HepG2 (cell line): ENCODE measurements around the gene ST6GALNAC6. TPM values are rescaled to one million over a fixed set of nuclear protein-coding genes. Genes with fewer than 3 reads are reported as not detected.

Experiments
- ATAC-seq: fragments of 200-7000 bp; cut with Tn5 transposase; 3 replicates; pipeline ENCODE4 v1.9.1; 2020; ENCODE audit warnings: mild to moderate bottlenecking, moderate library complexity
- BruUV-seq: library from RNA; stranded (reverse); fragments of 400-500 nt; replicated peaks from 2 replicates; lab custom pipeline; 2021; lab: Mats Ljungman, UMichigan
- CTCF ChIA-PET: fragments of 300-600 bp; formaldehyde crosslinking; extraction: SDS; loops from one replicate; lab custom pipeline; 2021; ENCODE audit warnings: low total read pairs, inconsistent platforms, low intra/inter-chr PET ratio; lab: Yijun Ruan, JAX
- POLR2A ChIA-PET: fragments of 350-600 bp; sonication (Branson Sonifier 250); formaldehyde crosslinking; loops from one replicate; lab custom pipeline; 2020; ENCODE audit warnings: antibody characterized with exemption, inconsistent platforms; lab: Yijun Ruan, JAX
- DNase-seq: peaks from one replicate; pipeline ENCODE4 v3.0.0-alpha.2; 2015; ENCODE audit warnings: low spot score
- FAIRE-seq: peaks from 3 replicates; lab custom pipeline; 2011; peaks lifted over from hg19 to GRCh38; lab: Jason Lieb, UNC
- H2AFZ ChIP-seq: one replicate; pipeline ENCODE4 v1.6.1; 2011; ENCODE audit warnings: low read length, inconsistent platforms
- H3K27ac ChIP-seq: fragments of 300-600 bp; 3 replicates; pipeline ENCODE4 v1.8.0; 2011; ENCODE audit warnings: mixed run types, mild to moderate bottlenecking, mixed read lengths, low read length, inconsistent platforms; ENCODE audit not compliant: insufficient read depth; ENCODE audit errors: extremely low read length
- H3K27me3 ChIP-seq, 2 experiments: fragments of 200-600 bp in 1 of 2; 2 replicates in 1 of 2; 3 replicates in 1 of 2; pipeline versions ENCODE4 v1.6.0 to v1.8.0; 2011; ENCODE audit warnings: low read length in 2 of 2, mild to moderate bottlenecking in 2 of 2, moderate library complexity in 2 of 2, inconsistent platforms in 1 of 2; ENCODE audit not compliant: insufficient read depth in 2 of 2, control insufficient read depth in 1 of 2
- H3K36me3 ChIP-seq, 2 experiments: fragments of 200-600 bp in 1 of 2; replicated peaks in 1 of 2; 2 replicates in 1 of 2; 3 replicates in 1 of 2; pipeline versions ENCODE4 v1.5.1 to v1.8.0; 2011; ENCODE audit warnings: low read length in 2 of 2, inconsistent platforms in 1 of 2; ENCODE audit not compliant: insufficient read depth in 2 of 2, control insufficient read depth in 1 of 2
- H3K4me1 ChIP-seq: 2 replicates; pipeline ENCODE4 v1.5.1; 2012; ENCODE audit warnings: low read length, inconsistent platforms; ENCODE audit not compliant: insufficient read depth
- H3K4me2 ChIP-seq: 2 replicates; pipeline ENCODE4 v1.6.0; 2011; ENCODE audit warnings: low read depth, low read length, inconsistent platforms
- H3K4me3 ChIP-seq, 3 experiments: fragments of 200-600 bp in 1 of 3; sonication (generic), shearing (Covaris generic) in 1 of 3; replicated peaks in 1 of 3; 2 replicates each; pipeline ENCODE4 v1.5.1; 2011 to 2016; ENCODE audit warnings: low read length in 3 of 3, inconsistent platforms in 2 of 3, low read depth in 2 of 3, mild to moderate bottlenecking in 2 of 3, control low read depth in 1 of 3, mixed read lengths in 1 of 3; ENCODE audit not compliant: insufficient read depth in 1 of 3
- H3K79me2 ChIP-seq: one replicate; pipeline ENCODE4 v1.6.1; 2011; ENCODE audit warnings: low read length, inconsistent platforms; ENCODE audit not compliant: insufficient read depth
- H3K9ac ChIP-seq: 2 replicates; pipeline ENCODE4 v1.6.0; 2011; ENCODE audit warnings: mild to moderate bottlenecking, low read depth, low read length, inconsistent platforms; ENCODE audit not compliant: insufficient read depth
- H3K9me3 ChIP-seq: 2 replicates; pipeline ENCODE4 v1.5.1; 2012; ENCODE audit warnings: mild to moderate bottlenecking, low read length
- H4K20me1 ChIP-seq: 2 replicates; pipeline ENCODE4 v1.6.0; 2011; ENCODE audit warnings: inconsistent platforms, mild to moderate bottlenecking, low read length, moderate library complexity; ENCODE audit not compliant: insufficient read depth
- HOXA3 ChIP-seq: sonication (generic); formaldehyde crosslinking; IDR thresholded peaks from 2 replicates; pipeline ENCODE4 v1.5.0; 2020; ENCODE audit warnings: missing genetic modification reagents
- SRSF1 ChIP-seq: fragments of 200-400 bp; formaldehyde crosslinking; optimal IDR thresholded peaks from 2 replicates; pipeline ENCODE3; 2017; ENCODE audit warnings: mild to moderate bottlenecking, low read depth, low read length, moderate library complexity
- ZNF430 ChIP-seq: sonication (generic); formaldehyde crosslinking; IDR thresholded peaks from 2 replicates; pipeline ENCODE4 v1.9.0; 2021; ENCODE audit warnings: mild to moderate bottlenecking, missing genetic modification reagents
- ZNF605 ChIP-seq: sonication (generic); formaldehyde crosslinking; IDR thresholded peaks from 2 replicates; pipeline ENCODE4 v1.8.0; 2022; ENCODE audit warnings: mild to moderate bottlenecking, missing genetic modification reagents
- ZNF616 ChIP-seq: sonication (generic); formaldehyde crosslinking; IDR thresholded peaks from 2 replicates; pipeline ENCODE4 v1.5.0; 2020; ENCODE audit warnings: low read depth, mild to moderate bottlenecking, missing genetic modification reagents
- ZSCAN22 ChIP-seq: sonication (generic); formaldehyde crosslinking; IDR thresholded peaks from 2 replicates; pipeline ENCODE4 v1.4.0; 2020; ENCODE audit warnings: mild to moderate bottlenecking, missing genetic modification reagents
- WGBS: methylation state at CpG from one replicate; pipeline ENCODE4 v1.1.6; 2017; ENCODE audit warnings: low lambda C conversion rate; 5-methylcytosine and 5-hydroxymethylcytosine counted together
- in situ Hi-C: cut with HindIII; loops from 2 replicates; pipeline ENCODE4 v1.10.0; 2017; ENCODE audit warnings: low pct_unique_long_range_greater_than_20kb; ENCODE audit not compliant: extremely low pct_ligation_motif_present
- intact Hi-C: fragments of 100-400 bp; cut with micrococcal nuclease; formaldehyde crosslinking; loops from one replicate; pipeline ENCODE4 v1.10.0; 2022; ENCODE audit not compliant: unreplicated experiment
- polyA plus RNA-seq, 8 experiments: library from polyadenylated mRNA; depleted of rRNA in 3 of 8; stranded (reverse) in 7 of 8; unstranded in 1 of 8; fragments of >200 nt; fragmentation: Illumina TruSeq in 4 of 8; extraction: Trizol in 4 of 8; gene quantifications; 2 replicates each; pipeline versions ENCODE4 v1.2.1 to v1.2.3, GENCODE V29; 2011 to 2016; ENCODE audit warnings: low read depth in 4 of 8, missing spikeins in 1 of 8, mixed read lengths in 1 of 8; ENCODE audit not compliant: insufficient read depth in 1 of 8
- total RNA-seq, 5 experiments: library from RNA; depleted of rRNA; stranded (reverse); fragments of >200 nt; fragmentation: Illumina TruSeq; extraction: Trizol; gene quantifications; 2 replicates each; pipeline ENCODE4 v1.2.3, GENCODE V29; 2016; ENCODE audit warnings: low read depth in 1 of 5
- TF ChIP-seq, protein P1 (sequence below): sonication (generic); formaldehyde crosslinking; IDR thresholded peaks from 2 replicates; pipeline ENCODE4 v1.4.0; 2020; ENCODE audit warnings: missing genetic modification reagents
- TF ChIP-seq, protein P2 (sequence below): sonication (generic); formaldehyde crosslinking; IDR thresholded peaks from 2 replicates; pipeline ENCODE4 v1.5.0; 2020; ENCODE audit warnings: mild to moderate bottlenecking, missing genetic modification reagents, moderate library complexity
- TF ChIP-seq, protein P3 (sequence below): sonication (generic); formaldehyde crosslinking; IDR thresholded peaks from 2 replicates; pipeline ENCODE4; 2020; ENCODE audit warnings: missing genetic modification reagents, mild to moderate bottlenecking, borderline replicate concordance
- TF ChIP-seq, protein P4 (sequence below): sonication (generic); formaldehyde crosslinking; IDR thresholded peaks from 2 replicates; pipeline ENCODE4 v1.5.1; 2020; ENCODE audit warnings: mild to moderate bottlenecking, missing genetic modification reagents, moderate library complexity

ST6GALNAC6 gene
- total and polyA plus RNA-seq, 2 of the 13 experiments (the other 11 are each of a cell fraction or from before 2014, with no cell fraction given) = 18.5 to 65.4 TPM

DNA sequence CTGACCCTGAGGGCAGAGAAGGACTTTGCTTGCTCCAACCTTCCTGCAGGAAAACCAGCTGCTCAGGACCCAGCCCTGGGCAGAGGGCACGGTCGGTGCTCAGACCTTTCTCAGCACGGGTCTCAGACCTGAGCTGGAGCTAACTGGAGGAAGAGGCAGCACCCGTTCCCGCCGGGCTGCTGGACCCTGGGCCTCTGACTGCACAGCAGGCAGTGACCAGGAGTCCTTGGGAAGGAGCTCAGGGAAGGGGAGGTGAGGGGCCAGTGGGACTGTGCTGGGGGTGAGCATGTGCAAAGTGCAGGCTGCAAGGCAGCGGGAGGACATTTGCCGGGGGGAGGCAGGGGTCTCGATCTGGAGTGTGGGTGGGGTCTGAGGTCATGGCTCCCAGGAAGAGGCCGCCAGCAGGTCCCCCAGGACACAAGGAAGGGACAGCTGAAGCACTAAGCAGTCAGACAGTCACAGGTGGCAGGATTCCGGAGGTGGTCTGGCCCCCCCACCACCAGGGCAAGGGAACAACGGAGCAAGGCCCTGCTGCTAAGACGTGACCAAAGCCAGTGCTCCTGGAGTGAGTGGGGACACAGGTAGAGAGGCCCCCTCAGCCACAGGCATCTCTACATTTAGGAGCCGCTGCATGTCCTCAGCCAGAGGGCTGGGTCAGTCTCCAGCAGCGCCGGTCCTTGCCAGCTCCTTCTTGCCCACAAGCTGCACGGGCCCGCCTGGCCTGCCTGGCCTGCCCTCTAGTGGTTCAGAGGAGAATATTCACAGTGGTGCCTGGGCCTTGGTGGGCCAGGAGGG, 43.0 kb upstream of the ST6GALNAC6 start:
- Histone ChIP-seq H3K79me2 (peaks cover 17% of the 10 kb centered on the region), H3K36me3 (peaks cover 17 to 52% of the 10 kb centered on the region in 2 experiments; a peak in 4 of 5 replicates), H3K4me3 (no peak overlapping the region), H3K27me3 (no peaks in the 10 kb centered on the region; a peak in 1 of 5 replicates), H3K27ac (peak overlapping the region; percentile 4), H3K4me2 (no peak overlapping the region), H4K20me1 (peaks cover 7% of the 10 kb centered on the region), H2AFZ (no peak overlapping the region), H3K4me1 (peaks cover 36% of the 10 kb centered on the region), H3K9me3 (no peaks in the 10 kb centered on the region), H3K9ac (no peak overlapping the region)
- ChIA-PET CTCF (interaction anchor here (1.1 to 2.9 kb wide), 3 partner anchors 10 to 93 kb away, joined by 3 to 28 read pairs (median 7); no protein-coding TSS in a partner anchor), POLR2A (interaction anchor here (0.8 to 2.2 kb wide), 4 partner anchors 13 to 125 kb away, joined by 3 to 6 read pairs (median 4); partner anchors contain the start of genes NAIF1 and SLC25A25)
- intact Hi-C loops (loop anchor here (2.0 to 10.0 kb wide), 3 partner anchors 35 to 172 kb away; no protein-coding TSS in a partner anchor), in situ Hi-C loops (no loop called here)
- ATAC-seq = peak; percentile 71
- no TSS peak for BruUV-seq
- WGBS = 84% methylated on average over 11 of the region's 18 CpGs
- peak; percentile 43 for DNase-seq
- no peak for FAIRE-seq
- TF ChIP-seq HOXA3 (0 out of 2 replicates have a peak, but pooled peaks have one; percentile 19), ZNF605 (CRISPR knock-in tag) (0 out of 2 replicates have a peak, but pooled peaks have one; percentile 57), SRSF1 (peak; percentile 39), ZNF616 (0 out of 2 replicates have a peak, but pooled peaks have one; percentile 59), ZNF430 (CRISPR knock-in tag) (0 out of 2 replicates have a peak, but pooled peaks have one; percentile 61), ZSCAN22 (CRISPR knock-in tag) (no peak)
- TF ChIP-seq, protein P1, sequence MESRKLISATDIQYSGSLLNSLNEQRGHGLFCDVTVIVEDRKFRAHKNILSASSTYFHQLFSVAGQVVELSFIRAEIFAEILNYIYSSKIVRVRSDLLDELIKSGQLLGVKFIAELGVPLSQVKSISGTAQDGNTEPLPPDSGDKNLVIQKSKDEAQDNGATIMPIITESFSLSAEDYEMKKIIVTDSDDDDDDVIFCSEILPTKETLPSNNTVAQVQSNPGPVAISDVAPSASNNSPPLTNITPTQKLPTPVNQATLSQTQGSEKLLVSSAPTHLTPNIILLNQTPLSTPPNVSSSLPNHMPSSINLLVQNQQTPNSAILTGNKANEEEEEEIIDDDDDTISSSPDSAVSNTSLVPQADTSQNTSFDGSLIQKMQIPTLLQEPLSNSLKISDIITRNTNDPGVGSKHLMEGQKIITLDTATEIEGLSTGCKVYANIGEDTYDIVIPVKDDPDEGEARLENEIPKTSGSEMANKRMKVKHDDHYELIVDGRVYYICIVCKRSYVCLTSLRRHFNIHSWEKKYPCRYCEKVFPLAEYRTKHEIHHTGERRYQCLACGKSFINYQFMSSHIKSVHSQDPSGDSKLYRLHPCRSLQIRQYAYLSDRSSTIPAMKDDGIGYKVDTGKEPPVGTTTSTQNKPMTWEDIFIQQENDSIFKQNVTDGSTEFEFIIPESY = peak; percentile 39; the same call in 1 of the 2 replicates
- TF ChIP-seq, protein P2, sequence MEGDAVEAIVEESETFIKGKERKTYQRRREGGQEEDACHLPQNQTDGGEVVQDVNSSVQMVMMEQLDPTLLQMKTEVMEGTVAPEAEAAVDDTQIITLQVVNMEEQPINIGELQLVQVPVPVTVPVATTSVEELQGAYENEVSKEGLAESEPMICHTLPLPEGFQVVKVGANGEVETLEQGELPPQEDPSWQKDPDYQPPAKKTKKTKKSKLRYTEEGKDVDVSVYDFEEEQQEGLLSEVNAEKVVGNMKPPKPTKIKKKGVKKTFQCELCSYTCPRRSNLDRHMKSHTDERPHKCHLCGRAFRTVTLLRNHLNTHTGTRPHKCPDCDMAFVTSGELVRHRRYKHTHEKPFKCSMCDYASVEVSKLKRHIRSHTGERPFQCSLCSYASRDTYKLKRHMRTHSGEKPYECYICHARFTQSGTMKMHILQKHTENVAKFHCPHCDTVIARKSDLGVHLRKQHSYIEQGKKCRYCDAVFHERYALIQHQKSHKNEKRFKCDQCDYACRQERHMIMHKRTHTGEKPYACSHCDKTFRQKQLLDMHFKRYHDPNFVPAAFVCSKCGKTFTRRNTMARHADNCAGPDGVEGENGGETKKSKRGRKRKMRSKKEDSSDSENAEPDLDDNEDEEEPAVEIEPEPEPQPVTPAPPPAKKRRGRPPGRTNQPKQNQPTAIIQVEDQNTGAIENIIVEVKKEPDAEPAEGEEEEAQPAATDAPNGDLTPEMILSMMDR (CRISPR knock-in tag) = peak; percentile 91
- TF ChIP-seq, protein P3, sequence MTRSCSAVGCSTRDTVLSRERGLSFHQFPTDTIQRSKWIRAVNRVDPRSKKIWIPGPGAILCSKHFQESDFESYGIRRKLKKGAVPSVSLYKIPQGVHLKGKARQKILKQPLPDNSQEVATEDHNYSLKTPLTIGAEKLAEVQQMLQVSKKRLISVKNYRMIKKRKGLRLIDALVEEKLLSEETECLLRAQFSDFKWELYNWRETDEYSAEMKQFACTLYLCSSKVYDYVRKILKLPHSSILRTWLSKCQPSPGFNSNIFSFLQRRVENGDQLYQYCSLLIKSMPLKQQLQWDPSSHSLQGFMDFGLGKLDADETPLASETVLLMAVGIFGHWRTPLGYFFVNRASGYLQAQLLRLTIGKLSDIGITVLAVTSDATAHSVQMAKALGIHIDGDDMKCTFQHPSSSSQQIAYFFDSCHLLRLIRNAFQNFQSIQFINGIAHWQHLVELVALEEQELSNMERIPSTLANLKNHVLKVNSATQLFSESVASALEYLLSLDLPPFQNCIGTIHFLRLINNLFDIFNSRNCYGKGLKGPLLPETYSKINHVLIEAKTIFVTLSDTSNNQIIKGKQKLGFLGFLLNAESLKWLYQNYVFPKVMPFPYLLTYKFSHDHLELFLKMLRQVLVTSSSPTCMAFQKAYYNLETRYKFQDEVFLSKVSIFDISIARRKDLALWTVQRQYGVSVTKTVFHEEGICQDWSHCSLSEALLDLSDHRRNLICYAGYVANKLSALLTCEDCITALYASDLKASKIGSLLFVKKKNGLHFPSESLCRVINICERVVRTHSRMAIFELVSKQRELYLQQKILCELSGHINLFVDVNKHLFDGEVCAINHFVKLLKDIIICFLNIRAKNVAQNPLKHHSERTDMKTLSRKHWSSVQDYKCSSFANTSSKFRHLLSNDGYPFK (CRISPR knock-in tag) = 0 out of 2 replicates have a peak, but pooled peaks have one; percentile 9
- TF ChIP-seq, protein P4, sequence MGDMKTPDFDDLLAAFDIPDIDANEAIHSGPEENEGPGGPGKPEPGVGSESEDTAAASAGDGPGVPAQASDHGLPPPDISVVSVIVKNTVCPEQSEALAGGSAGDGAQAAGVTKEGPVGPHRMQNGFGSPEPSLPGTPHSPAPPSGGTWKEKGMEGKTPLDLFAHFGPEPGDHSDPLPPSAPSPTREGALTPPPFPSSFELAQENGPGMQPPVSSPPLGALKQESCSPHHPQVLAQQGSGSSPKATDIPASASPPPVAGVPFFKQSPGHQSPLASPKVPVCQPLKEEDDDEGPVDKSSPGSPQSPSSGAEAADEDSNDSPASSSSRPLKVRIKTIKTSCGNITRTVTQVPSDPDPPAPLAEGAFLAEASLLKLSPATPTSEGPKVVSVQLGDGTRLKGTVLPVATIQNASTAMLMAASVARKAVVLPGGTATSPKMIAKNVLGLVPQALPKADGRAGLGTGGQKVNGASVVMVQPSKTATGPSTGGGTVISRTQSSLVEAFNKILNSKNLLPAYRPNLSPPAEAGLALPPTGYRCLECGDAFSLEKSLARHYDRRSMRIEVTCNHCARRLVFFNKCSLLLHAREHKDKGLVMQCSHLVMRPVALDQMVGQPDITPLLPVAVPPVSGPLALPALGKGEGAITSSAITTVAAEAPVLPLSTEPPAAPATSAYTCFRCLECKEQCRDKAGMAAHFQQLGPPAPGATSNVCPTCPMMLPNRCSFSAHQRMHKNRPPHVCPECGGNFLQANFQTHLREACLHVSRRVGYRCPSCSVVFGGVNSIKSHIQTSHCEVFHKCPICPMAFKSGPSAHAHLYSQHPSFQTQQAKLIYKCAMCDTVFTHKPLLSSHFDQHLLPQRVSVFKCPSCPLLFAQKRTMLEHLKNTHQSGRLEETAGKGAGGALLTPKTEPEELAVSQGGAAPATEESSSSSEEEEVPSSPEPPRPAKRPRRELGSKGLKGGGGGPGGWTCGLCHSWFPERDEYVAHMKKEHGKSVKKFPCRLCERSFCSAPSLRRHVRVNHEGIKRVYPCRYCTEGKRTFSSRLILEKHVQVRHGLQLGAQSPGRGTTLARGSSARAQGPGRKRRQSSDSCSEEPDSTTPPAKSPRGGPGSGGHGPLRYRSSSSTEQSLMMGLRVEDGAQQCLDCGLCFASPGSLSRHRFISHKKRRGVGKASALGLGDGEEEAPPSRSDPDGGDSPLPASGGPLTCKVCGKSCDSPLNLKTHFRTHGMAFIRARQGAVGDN (CRISPR knock-in tag) = peak; percentile 49
